Measurements from ENCODE around the gene HMOX2. TPM values are rescaled to one million over a fixed set of nuclear protein-coding genes. Genes with fewer than 3 reads are reported as not detected.
A peak's percentile ranks its signal among the peaks of the same experiment; 100 is the strongest.

HMOX2 gene
- total and polyA plus RNA-seq, 2 of the 13 experiments (the other 11 are each of a cell fraction or from before 2014, with no cell fraction given) = 60.3 to 70.4 TPM

GRCh38 chr16:4538350-4539235, 62.4 kb downstream of the HMOX2 start, which contains the start of gene CDIP1 (continued):
- peak; percentile 90 for TF ChIP-seq ZBTB3 (CRISPR knock-in tag; IDR thresholded peaks at IDR 0.05; ENCODE audit: borderline replicate concordance, low read depth)
- peak; percentile 92 for TF ChIP-seq PHF8 (CRISPR knock-in tag; IDR thresholded peaks at IDR 0.05)
- peak; percentile 98 for TF ChIP-seq ZNF780A (CRISPR knock-in tag; IDR thresholded peaks at IDR 0.05)
- peak; percentile 100 for TF ChIP-seq CREB1 (IDR thresholded peaks at IDR 0.05)
- peak; percentile 97 for TF ChIP-seq CREB1 (CRISPR knock-in tag; IDR thresholded peaks at IDR 0.05)
- peak; percentile 93; the same call in 1 of the 2 replicates for TF ChIP-seq THYN1 (CRISPR knock-in tag; IDR thresholded peaks at IDR 0.05; ENCODE audit: borderline replicate concordance, low read depth)
- peak; percentile 97; the same call in 1 of the 2 replicates for TF ChIP-seq ZNF260 (CRISPR knock-in tag; IDR thresholded peaks at IDR 0.05; ENCODE audit: borderline replicate concordance, low read depth)
- no peak for TF ChIP-seq PHB2 (IDR thresholded peaks at IDR 0.05; ENCODE audit: partially characterized antibody)
- TF ChIP-seq DPF2 (CRISPR knock-in tag; IDR thresholded peaks at IDR 0.05; ENCODE audit: borderline replicate concordance, low read depth) = 0 out of 2 replicates have a peak, but pooled peaks have one; percentile 48
- peak; percentile 87 for TF ChIP-seq KDM1A (CRISPR knock-in tag; IDR thresholded peaks at IDR 0.05)
- peak; percentile 99 for TF ChIP-seq ZNF83 (CRISPR knock-in tag; IDR thresholded peaks at IDR 0.05; ENCODE audit: borderline replicate concordance)
- TF ChIP-seq RFX3 (CRISPR knock-in tag; IDR thresholded peaks at IDR 0.05) = no peak
- peak; percentile 76; the same call in 1 of the 2 replicates for TF ChIP-seq MIER2 (CRISPR knock-in tag; IDR thresholded peaks at IDR 0.05)
- TF ChIP-seq ZNF562 (CRISPR knock-in tag; IDR thresholded peaks at IDR 0.05; ENCODE audit: borderline replicate concordance) = peak; percentile 94
- peak; percentile 76 for TF ChIP-seq PAXIP1 (CRISPR knock-in tag; conservative IDR thresholded peaks at IDR 0.05)
- TF ChIP-seq SP4 (CRISPR knock-in tag; IDR thresholded peaks at IDR 0.05) = peak; percentile 97
- no peak for TF ChIP-seq TRIM22 (IDR thresholded peaks at IDR 0.05)
- peak; percentile 94 for TF ChIP-seq GFI1 (CRISPR knock-in tag; IDR thresholded peaks at IDR 0.05; ENCODE audit: borderline replicate concordance)
- peak; percentile 85; the same call in 1 of the 2 replicates for TF ChIP-seq ZNF503 (CRISPR knock-in tag; IDR thresholded peaks at IDR 0.05)
